ENCODE measurements around the gene KLHDC1.

DNA sequence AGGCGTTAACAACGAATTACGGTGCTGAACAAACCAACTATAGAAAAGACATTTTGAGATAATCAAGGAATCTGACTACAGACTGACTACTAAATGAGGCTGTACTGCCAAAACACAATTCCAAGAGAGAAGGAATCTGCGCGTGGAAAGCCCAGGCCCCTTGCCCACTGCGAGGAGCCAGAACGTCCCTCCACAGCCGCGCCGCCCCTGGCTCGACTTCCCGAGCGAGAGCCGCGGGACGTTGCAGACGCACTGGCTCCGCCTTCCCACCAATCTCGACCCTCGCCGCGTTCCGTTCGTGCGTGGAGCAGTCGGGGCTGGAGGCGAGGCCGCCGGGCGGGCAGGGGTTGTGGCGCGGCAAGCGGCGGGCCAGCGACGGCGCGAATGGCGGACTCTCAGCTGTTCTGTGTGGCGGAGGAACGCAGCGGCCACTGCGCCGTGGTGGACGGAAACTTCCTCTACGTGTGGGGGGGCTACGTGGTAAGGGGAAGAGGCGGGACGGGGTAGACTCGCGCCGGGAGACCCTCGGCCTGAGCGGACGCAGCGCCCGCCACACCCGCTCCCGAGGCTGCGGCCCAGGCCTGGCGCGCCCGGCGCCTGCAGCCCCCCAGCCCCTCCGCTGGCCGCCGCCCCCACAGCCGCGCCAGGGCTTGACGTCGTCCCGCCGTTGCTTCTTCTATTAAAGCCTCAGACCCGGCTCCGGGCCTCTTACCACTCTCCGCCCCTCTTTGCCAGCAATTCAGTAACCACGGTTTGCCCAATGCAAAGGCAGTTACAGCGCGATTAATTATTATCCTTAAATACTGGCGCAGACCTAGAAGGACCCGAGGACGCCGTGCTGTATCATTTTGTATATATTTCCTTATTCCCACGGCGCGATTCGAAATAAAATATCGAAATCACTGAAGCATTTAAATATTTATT, at the start of gene KLHDC1:
- TF ChIP-seq, protein P1, sequence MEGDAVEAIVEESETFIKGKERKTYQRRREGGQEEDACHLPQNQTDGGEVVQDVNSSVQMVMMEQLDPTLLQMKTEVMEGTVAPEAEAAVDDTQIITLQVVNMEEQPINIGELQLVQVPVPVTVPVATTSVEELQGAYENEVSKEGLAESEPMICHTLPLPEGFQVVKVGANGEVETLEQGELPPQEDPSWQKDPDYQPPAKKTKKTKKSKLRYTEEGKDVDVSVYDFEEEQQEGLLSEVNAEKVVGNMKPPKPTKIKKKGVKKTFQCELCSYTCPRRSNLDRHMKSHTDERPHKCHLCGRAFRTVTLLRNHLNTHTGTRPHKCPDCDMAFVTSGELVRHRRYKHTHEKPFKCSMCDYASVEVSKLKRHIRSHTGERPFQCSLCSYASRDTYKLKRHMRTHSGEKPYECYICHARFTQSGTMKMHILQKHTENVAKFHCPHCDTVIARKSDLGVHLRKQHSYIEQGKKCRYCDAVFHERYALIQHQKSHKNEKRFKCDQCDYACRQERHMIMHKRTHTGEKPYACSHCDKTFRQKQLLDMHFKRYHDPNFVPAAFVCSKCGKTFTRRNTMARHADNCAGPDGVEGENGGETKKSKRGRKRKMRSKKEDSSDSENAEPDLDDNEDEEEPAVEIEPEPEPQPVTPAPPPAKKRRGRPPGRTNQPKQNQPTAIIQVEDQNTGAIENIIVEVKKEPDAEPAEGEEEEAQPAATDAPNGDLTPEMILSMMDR (tag by site-specific recombination; IDR thresholded peaks at IDR 0.05): no peak
- TF ChIP-seq PRDM1 (tag by site-specific recombination; IDR thresholded peaks at IDR 0.05) (no peak), TRIM28 (IDR thresholded peaks at IDR 0.05; ENCODE audit: borderline replicate concordance, low read length) (no peak)

All from HEK293 (cell line).